ENCODE results near the gene REC114. TPM values are rescaled to one million over a fixed set of nuclear protein-coding genes. Genes with fewer than 3 reads are reported as not detected.

Gene REC114
- polyA plus RNA-seq, 1 donor from 2014 or later = not detected

DNA sequence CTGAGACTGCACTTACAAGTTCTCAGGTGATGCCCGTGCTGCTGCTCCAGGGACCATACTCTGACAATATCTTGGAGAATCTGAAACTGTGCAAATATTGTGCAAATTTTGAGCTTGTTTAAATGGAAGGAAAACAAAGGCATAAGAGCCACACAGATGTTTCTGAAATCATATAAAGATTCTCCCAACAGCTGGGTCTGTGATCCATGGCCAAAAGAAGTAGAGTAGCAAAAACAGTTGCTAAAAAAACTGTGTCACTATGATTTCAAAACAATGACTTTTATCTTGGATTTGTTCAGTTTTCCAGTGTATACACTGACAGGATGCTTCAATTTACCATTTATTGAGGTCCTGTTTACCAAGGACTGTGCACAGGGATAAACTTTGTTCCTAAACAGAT lies 164.9 kb downstream of the REC114 start:
- no peak overlapping the region for H3K4me3 Mint-ChIP-seq
- no peak overlapping the region for H3K27ac Mint-ChIP-seq
- peaks cover 21 to 36% (median 28%) of the 10 kb centered on the region in 3 donors for H3K4me1 Mint-ChIP-seq
- H3K9me3 Mint-ChIP-seq = peaks cover 0 to 1% (median 0%) of the 10 kb centered on the region in 3 donors
- no peaks in the 10 kb centered on the region for H3K27me3 Mint-ChIP-seq
- no peaks in the 10 kb centered on the region for H3K36me3 Mint-ChIP-seq

DNA sequence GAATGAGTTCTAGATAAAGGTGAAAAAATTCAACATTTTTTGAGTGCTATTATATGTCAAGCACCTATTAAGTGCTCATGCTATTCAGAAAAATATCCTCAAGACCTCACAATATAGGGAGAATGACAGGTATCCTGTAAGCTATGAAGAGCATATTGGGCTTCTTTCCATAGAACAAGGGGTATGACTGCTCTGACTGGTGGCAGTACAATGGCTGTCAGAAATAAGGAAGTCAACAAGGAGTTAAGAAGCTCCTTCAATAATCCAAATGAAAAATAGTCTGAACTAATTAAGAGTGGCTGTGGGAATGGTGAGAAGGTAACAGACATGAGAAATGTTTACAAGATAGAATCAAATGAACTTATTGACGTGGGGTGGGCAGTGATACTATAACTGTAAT lies 165.5 kb downstream of the REC114 start:
- no peak overlapping the region for H3K27ac Mint-ChIP-seq
- no peaks in the 10 kb centered on the region for H3K9me3 Mint-ChIP-seq
- H3K4me1 Mint-ChIP-seq = peaks cover 18 to 39% (median 23%) of the 10 kb centered on the region in 3 donors
- H3K4me3 Mint-ChIP-seq = peak overlapping the region in 1 of 4 donors; percentile 23
- H3K36me3 Mint-ChIP-seq = no peaks in the 10 kb centered on the region
- H3K27me3 Mint-ChIP-seq = no peaks in the 10 kb centered on the region

DNA sequence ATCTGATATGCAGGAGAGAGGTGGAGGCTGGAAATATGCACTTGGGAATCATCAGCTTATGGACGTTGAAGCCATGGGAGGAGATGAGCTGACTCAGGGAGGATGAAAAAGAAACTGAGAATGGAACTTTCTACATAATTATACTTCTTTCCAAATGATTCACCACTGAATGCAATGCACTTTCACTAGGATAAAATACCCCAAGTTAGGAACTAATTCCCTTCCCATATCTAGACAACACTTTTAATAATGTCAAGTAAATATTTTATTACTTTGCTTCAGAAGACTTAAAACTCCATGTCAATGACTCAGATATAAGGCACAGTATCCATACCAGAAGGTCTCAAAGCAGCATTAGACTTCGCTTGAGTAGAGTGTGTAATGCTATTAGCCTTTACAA lies 166.0 kb downstream of the REC114 start:
- H3K4me3 Mint-ChIP-seq = no peak overlapping the region
- H3K9me3 Mint-ChIP-seq = no peaks in the 10 kb centered on the region
- H3K36me3 Mint-ChIP-seq = no peaks in the 10 kb centered on the region
- H3K27ac Mint-ChIP-seq = no peak overlapping the region
- H3K4me1 Mint-ChIP-seq = peaks cover 18 to 39% (median 23%) of the 10 kb centered on the region in 3 donors
- no peaks in the 10 kb centered on the region for H3K27me3 Mint-ChIP-seq

Other genes with a start within 250 kb of the REC114 start
- gene HCN4, start 74.2 kb upstream of the REC114 start, polyA plus RNA-seq = not detected
- gene NPTN, start 190.2 kb downstream of the REC114 start, polyA plus RNA-seq = 27.1 TPM
- gene CD276, start 241.2 kb downstream of the REC114 start, polyA plus RNA-seq = not detected